CD1c-positive myeloid dendritic cell (primary cell): Measurements from ENCODE around the gene NECAB3.
"Not testable (repeated sequence)": the region's sequence is repeated elsewhere in the genome, so short reads cannot be mapped to it uniquely, and the experiment has no call there.

Experiments
- DNase-seq: peaks from one replicate; pipeline ENCODE4 v3.0.0-alpha.2; 2016; ENCODE audit errors: extremely low spot score

NECAB3 gene

DNA sequence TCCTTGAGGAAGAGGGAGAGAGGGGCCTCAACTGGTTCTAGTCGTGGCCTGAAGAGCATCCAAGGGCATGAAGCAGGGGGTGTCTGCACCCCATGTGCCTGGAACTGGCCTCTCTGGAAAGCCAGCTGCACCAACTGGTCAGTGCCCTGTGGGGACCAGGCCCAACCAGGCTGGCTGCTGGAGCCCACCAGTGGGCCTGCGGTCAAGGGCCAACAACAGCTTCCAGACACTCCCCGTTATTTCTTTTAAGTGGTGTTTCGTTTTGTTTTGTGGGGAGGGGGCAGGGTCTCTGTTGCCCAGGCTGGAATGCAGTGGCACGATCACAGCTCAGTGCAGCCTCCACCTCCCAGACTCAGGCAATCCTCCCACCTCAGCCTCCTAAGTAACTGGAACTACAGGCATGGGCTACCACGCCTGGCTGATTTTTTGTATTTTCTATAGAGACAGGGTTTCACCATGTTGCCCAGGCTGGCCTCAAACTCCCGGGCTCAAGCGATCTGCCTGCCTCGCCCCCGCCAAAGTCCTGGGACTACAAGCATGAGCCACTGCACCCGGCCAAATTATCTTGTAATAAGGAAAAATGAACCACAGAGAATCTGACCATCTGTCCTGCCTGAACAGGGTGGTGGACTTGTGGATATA is 24.0 kb downstream of the NECAB3 start:
- DNase-seq, result no peak

- no peak for DNase-seq
Observed at GRCh38 chr20:33649201-33649681, 25.0 kb downstream of the NECAB3 start.

- DNase-seq, result no peak
Observed at GRCh38 chr20:33648396-33649004, 25.7 kb downstream of the NECAB3 start.

DNA sequence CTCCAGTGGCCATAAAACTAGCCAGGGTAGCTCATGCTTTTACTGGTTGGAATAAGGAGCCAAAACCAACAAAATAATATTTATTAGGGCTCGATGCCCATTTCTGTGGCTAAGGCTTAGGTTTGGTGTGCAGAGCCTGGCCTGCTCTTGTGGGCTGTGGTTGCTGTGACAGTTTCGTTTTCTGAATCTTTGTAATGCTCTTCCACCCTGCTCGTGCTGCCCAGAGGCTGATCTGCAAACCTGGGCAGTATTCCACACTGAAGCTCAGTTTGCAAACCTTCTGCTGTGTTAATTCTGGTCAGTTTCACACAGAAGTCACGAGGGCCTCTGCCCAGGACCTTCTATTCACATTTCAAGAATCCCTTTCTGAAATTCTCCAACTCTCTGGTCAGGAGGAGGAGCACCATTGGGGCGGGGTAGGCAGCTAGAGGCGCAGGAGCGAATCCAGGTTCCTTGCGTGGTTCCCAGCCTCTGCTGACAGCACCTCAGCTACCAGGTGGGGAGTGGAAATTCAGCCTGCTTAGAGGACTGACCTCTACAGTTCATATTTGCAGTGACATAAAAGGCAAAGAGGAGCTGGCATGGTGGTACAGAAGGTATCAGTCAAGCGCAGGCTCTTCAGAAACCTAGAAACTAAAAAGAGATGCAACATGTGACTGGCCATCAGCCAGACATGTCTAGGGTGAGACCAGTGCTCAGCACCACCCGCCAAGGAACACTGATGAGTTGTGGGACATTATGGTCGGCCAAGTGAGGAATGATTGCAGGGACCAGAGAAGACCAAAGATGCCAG is 26.4 kb downstream of the NECAB3 start:
- no peak for DNase-seq

GRCh38 chr20:33646959-33647602 is 27.1 kb downstream of the NECAB3 start:
- not testable (repeated sequence) for DNase-seq

DNA sequence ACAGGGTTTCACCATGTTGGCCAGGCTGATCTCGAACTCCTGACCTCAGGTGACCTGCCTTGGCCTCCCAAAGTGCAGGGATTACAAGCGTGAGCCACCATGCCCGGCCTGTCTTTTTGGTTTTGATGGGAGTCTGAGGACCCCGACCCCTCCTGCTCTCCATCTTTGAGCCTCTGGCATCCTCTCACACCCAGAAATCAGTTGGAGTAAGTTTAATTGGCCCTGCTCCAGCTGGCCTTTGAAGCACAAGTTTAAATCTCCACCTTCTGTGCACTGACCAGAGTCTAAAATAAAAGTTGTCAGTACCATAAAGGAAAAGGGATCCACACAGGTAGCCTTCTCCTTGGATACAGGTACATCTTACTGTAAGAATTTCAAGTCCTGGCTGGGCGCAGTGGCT is 28.0 kb downstream of the NECAB3 start:
- no peak for DNase-seq

- no peak for DNase-seq
Observed at GRCh38 chr20:33645396-33645795, 28.8 kb downstream of the NECAB3 start.

DNA sequence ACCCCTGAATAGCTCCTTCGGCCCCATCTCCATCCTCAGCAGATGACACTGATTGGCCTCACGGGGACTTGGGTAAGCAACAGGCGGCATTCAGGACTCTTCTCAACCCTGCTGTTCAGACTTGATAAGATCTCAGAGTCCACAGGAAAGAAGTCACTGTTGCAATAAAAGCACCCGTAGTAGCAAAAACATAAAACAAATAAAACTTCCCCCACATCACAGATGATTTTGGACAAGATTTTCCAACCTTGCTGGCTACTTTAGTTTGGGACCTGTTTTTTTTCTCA is 29.2 kb downstream of the NECAB3 start:
- DNase-seq, result no peak

DNA sequence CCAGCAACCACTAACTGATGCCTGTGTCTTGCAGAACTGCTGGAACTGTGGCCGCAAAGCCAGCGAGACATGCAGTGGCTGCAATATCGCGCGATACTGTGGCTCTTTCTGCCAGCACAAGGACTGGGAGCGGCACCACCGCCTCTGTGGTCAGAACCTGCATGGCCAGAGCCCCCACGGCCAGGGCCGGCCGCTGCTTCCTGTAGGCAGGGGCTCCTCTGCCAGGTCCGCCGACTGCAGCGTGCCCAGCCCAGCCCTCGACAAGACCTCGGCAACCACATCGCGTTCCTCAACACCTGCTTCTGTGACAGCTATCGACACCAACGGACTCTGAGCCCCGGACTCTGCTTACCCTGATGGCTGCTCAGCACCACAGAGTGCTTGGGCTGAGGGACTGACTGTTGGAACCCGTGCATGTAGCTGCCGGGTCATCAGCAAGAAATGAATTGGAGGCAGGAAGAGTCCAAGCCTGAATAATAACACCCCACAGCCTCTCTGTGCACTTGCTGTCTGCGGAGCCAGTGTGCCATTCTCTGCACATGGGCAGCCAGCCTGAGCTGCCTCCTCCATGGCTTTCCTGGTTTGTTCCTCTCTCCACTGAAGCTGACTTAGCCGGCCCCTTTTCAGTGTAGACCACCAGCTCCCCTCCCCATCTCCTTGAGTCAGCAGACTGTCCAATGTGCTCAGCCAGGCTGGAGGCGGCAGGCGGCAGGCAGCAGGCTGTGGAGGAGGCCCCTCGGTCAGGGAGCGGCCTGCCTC is 29.7 kb downstream of the NECAB3 start:
- no peak for DNase-seq

DNA sequence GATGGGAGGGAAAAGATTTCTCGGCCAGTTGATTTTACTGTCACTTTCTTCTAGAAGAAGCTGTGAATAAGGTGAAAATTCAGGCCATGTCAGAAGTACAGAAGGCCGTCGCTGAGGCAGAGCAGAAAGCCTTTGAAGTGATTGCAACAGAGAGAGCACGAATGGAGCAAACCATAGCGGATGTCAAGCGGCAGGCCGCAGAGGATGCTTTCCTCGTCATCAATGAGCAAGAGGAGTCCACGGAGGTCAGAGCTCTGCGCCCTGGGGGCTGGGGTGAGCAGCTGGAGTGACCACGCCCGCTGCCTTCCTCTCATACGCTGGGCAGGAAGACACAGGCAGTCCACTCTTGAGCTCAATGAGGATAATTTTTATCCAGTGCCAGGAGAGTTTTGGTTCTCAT is 33.9 kb downstream of the NECAB3 start:
- no peak for DNase-seq

DNA sequence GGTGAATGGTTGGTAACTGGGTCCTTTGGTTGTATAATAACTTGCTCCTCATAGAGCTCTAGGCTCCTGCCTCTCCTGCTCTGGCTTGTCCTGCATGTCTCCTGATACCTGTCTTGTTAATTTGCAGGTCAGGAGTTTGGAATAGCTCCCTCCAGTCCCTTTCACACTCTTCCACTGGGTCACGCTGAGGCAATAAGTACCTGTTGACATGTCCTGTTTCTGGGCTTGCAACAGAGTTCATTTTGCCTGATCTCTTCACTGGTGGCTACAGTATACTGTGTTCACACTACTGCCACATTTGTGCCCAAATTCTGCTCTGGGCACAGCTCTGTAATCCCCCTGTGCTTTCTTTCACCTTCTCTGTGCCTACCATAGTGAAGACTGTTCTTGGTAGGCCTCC is 37.5 kb downstream of the NECAB3 start:
- DNase-seq, result no peak

DNA sequence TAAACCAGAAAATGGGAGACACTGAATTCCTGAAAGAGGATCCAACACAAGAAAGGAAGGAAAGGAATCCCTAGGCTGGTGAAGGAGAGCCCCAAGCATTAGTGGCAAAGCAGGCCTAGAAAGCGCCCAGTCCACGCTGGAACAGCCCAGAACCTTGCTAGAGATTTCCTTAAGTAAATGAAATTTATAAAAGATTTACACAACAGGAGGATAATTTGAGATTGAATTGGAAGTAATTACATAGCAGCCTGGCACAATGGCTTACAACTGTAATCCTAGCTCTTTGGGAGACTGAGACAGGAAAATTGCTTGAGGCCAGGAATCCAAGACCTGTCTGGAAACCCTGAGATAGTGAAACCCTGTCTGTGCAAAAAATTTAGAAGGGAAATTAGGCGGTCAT is 38.9 kb downstream of the NECAB3 start:
- no peak for DNase-seq

DNA sequence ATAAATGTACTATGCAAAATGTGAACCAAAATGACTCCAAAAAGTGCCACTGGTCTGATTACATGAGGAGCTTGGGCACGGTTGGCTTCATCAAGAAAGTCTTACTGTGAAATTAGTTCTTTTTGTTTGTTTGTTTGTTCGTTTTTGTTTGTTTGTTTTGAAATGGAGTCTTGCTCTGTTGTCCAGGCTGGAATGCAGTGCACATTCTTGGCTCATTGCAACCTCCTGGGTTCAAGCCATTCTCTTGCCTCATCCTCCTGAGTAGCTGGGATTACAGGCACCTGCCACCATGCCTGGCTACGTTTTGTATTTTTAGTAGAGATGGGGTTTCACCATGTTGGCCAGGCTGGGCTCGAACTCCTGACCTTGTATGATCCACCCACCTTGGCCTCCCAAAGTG is 42.3 kb downstream of the NECAB3 start:
- not testable (repeated sequence) for DNase-seq

GRCh38 chr20:33630507-33630906 is 43.7 kb downstream of the NECAB3 start:
- no peak for DNase-seq

DNA sequence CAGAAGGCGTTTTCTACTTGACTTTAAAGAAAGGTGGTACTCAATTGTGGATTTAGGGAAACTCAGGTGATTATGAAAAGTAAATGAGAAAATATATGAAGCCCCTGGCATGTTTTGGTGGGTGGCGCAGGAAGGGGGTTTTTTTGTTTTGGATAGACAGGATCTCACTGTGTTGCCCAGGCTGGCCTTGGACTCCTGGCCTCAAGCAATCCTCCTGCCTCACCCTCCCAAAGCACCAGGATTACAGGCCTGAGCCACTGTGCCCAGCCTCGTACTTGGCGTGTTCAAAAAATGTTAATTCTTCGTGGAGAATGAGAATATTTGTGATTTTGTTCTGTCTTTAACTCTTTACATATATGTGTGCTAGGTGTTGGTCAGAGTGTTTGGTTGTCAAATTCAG is 44.2 kb downstream of the NECAB3 start:
- no peak for DNase-seq

- no peak for DNase-seq
Observed at GRCh38 chr20:33629533-33629932, 44.7 kb downstream of the NECAB3 start.

DNA sequence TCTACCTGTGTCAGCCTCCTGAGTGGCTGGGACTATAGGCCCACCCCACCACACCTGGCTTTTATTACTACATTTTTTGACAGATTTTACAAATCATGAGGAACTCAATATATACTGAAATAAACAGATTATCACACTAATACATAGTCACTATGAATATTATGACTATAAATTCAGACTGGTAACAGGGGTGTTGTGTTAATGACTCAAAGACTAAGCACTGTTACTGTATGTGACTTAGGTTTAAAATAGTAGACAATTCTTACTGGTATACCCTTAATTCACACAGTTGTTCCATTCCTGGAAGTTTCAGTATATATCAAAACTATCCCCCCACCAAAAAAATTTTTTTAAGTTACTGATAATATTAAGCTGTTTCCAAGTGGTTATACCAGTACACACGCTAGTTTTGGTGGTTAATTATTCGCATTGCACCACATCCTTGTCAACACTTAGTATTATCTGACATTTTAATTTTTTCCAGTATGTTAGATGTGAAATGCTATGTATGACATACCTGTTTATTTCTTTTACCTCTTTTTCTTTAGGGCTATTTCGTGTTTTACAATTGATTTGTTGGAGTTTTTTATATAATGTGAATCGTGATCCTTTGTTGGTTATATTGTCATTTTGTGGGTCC is 46.5 kb downstream of the NECAB3 start:
- no peak for DNase-seq

DNA sequence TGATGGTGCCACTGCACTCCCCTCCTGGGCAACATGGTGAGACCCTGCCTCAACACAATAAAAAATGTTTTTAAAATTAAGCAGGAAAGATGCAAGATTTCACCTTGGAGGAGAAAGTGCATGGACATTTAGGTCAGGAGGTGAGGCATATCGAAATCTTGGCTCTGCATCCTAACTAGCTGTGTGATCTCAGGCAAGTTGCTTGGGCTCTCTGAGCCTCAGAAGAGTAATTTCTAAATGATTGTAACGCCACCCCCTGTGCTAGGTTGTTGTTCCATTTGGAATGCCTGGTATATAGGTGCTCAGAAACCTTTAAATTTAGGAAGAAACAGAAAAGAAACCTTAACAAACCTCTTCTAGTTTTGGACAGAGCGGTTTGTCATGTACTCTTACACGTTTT is 48.0 kb downstream of the NECAB3 start:
- DNase-seq, result no peak

DNA sequence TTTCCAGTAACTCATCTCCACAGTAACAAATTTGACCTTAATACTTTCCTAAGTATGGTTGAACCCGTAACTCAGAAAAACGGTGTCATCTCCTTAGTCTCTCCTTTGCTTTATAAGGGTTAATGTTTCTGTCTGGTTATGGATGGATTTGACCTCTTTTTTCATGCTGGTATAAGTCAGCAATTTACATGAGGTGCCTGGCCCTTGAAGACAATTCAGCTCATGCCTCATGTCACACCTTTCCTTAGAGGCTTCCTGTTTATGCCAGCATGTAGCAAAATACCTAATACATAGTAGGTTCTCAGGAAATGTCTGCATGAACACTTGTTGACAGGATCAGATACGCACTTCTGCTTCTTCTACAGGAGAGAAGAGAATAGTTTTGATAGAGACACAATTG is 49.8 kb downstream of the NECAB3 start:
- no peak for DNase-seq

DNA sequence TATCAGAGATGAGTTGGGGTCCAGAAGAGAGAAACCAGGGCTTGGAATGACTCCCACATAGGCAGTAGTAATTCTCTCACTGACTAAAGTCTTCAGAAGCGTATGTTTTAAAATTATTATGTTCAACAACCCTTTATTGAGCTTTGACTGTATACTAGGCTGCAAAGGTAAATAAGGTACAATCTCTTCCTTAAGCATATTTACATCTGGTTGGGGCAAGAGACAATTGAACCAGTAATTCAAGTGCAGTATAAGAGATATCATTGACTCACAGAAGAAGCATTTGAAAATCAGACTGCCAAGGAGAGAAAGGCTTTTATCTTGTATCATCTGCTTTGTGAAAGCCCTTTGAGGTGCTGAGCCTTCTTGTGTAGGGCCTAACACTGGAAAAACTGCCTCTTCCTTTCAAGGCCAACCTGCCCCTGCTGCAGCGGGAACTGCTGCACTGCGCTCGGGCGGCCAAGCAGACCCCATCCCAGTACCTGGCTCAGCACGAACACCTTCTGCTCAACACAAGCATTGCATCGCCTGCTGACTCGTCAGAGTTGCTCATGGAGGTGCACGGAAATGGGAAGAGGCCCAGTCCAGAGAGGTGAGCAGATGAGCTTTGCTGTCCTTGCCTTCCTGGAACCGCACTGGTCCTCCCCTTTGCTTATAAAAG is 51.4 kb downstream of the NECAB3 start:
- no peak for DNase-seq
